Subcutaneous abdominal adipose tissue (tissue), 5 donors: ENCODE measurements around the gene MYBPC1.
"Not testable (repeated sequence)": the region's sequence is repeated elsewhere in the genome, so short reads cannot be mapped to it uniquely, and the experiment has no call there.

Experiments used
- H3K27ac ChIP-seq: one replicate; pipeline ENCODE4 v1.7.0; 2013; ENCODE audit warnings: low read depth, mild to moderate bottlenecking, inconsistent platforms, low read length, moderate library complexity
- H3K27me3 ChIP-seq, 5 donors: one replicate each; pipeline ENCODE4 v1.7.0; 2013; ENCODE audit warnings: low read length in 5 of 5, inconsistent platforms in 1 of 5; ENCODE audit not compliant: control insufficient read depth in 5 of 5, insufficient read depth in 4 of 5
- H3K36me3 ChIP-seq, 5 donors: one replicate each; pipeline ENCODE4 v1.7.0; 2013; ENCODE audit warnings: low read length in 5 of 5; ENCODE audit not compliant: control insufficient read depth in 5 of 5, insufficient read depth in 5 of 5
- H3K4me1 ChIP-seq, 5 donors: one replicate each; pipeline ENCODE4 v1.7.0; 2013; ENCODE audit warnings: low read length in 5 of 5, mild to moderate bottlenecking in 3 of 5, moderate library complexity in 1 of 5; ENCODE audit not compliant: control insufficient read depth in 5 of 5, insufficient read depth in 5 of 5
- H3K4me3 ChIP-seq, 5 donors: one replicate each; pipeline ENCODE4 v1.7.0; 2013; ENCODE audit warnings: low read length in 5 of 5, low read depth in 1 of 5
- H3K9ac ChIP-seq, 5 donors: one replicate each; pipeline ENCODE4 v1.7.0; 2013; ENCODE audit warnings: low read length in 5 of 5, mild to moderate bottlenecking in 4 of 5, moderate library complexity in 3 of 5
- H3K9me3 ChIP-seq, 5 donors: one replicate each; pipeline ENCODE4 v1.7.0; 2013; ENCODE audit warnings: low read length in 5 of 5; ENCODE audit not compliant: control insufficient read depth in 5 of 5
- donor health status: healthy.
- donor health status: healthy.
- donor health status: healthy.
- donor health status: healthy.
- donor health status: healthy.

Gene MYBPC1, protein sequence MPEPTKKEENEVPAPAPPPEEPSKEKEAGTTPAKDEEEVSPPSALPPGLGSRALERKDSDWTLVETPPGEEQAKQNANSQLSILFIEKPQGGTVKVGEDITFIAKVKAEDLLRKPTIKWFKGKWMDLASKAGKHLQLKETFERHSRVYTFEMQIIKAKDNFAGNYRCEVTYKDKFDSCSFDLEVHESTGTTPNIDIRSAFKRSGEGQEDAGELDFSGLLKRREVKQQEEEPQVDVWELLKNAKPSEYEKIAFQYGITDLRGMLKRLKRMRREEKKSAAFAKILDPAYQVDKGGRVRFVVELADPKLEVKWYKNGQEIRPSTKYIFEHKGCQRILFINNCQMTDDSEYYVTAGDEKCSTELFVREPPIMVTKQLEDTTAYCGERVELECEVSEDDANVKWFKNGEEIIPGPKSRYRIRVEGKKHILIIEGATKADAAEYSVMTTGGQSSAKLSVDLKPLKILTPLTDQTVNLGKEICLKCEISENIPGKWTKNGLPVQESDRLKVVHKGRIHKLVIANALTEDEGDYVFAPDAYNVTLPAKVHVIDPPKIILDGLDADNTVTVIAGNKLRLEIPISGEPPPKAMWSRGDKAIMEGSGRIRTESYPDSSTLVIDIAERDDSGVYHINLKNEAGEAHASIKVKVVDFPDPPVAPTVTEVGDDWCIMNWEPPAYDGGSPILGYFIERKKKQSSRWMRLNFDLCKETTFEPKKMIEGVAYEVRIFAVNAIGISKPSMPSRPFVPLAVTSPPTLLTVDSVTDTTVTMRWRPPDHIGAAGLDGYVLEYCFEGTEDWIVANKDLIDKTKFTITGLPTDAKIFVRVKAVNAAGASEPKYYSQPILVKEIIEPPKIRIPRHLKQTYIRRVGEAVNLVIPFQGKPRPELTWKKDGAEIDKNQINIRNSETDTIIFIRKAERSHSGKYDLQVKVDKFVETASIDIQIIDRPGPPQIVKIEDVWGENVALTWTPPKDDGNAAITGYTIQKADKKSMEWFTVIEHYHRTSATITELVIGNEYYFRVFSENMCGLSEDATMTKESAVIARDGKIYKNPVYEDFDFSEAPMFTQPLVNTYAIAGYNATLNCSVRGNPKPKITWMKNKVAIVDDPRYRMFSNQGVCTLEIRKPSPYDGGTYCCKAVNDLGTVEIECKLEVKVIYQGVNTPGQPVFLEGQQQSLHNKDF

GRCh38 chr12:101594700-101595099, at the start of gene MYBPC1:
Gene MYBPC1 (plus strand): TSS chr12:101594971. CDS start chr12:101595071, 100 bp downstream.
- H3K27ac ChIP-seq: no peak within 1 kb of the TSS
- H3K9me3 ChIP-seq: no peaks in the 10 kb centered on the region
- no peaks in the 10 kb centered on the region for H3K27me3 ChIP-seq
- no peaks in the 10 kb centered on the region for H3K36me3 ChIP-seq
- peaks cover 0 to 10% (median 0%) of the 10 kb centered on the region in 5 donors for H3K4me1 ChIP-seq
- H3K4me3 ChIP-seq: no peak within 1 kb of the TSS
- no peak within 1 kb of the TSS for H3K9ac ChIP-seq

GRCh38 chr12:101551362-101552114, 43.2 kb upstream of the MYBPC1 start:
- Histone ChIP-seq H3K36me3 (no peaks in the 10 kb centered on the region), H3K27me3 (no peaks in the 10 kb centered on the region), H3K4me3 (no peak overlapping the region), H3K4me1 (peaks cover 0 to 10% (median 10%) of the 10 kb centered on the region in 5 donors), H3K27ac (no peak overlapping the region), H3K9me3 (no peaks in the 10 kb centered on the region), H3K9ac (no peak overlapping the region)

- Histone ChIP-seq H3K4me1 (peaks cover 0 to 10% (median 10%) of the 10 kb centered on the region in 5 donors), H3K36me3 (no peaks in the 10 kb centered on the region), H3K27me3 (no peaks in the 10 kb centered on the region), H3K9me3 (no peaks in the 10 kb centered on the region), H3K27ac (no peak overlapping the region), H3K4me3 (no peak overlapping the region), H3K9ac (no peak overlapping the region)
Measured at GRCh38 chr12:101552277-101552676, 42.5 kb upstream of the MYBPC1 start.

- H3K27ac ChIP-seq: no peak overlapping the region
- no peak overlapping the region for H3K9ac ChIP-seq
- H3K4me1 ChIP-seq: peaks cover 0 to 6% (median 2%) of the 10 kb centered on the region in 5 donors
- no peaks in the 10 kb centered on the region for H3K36me3 ChIP-seq
- no peak overlapping the region for H3K4me3 ChIP-seq
- H3K9me3 ChIP-seq: peaks cover 0 to 4% (median 0%) of the 10 kb centered on the region in 5 donors
- H3K27me3 ChIP-seq: no peaks in the 10 kb centered on the region
Measured at GRCh38 chr12:101557094-101557493, 37.7 kb upstream of the MYBPC1 start.

- H3K27ac ChIP-seq, H3K36me3 ChIP-seq, H3K9ac ChIP-seq, H3K9me3 ChIP-seq, H3K4me1 ChIP-seq, H3K27me3 ChIP-seq, H3K4me3 ChIP-seq: not testable (repeated sequence)
Measured at GRCh38 chr12:101558726-101559125, 36.0 kb upstream of the MYBPC1 start.

- Histone ChIP-seq H3K9ac (no peak overlapping the region), H3K27me3 (no peaks in the 10 kb centered on the region), H3K9me3 (peaks cover 0 to 4% (median 0%) of the 10 kb centered on the region in 5 donors), H3K36me3 (no peaks in the 10 kb centered on the region), H3K27ac (no peak overlapping the region), H3K4me3 (no peak overlapping the region), H3K4me1 (no peaks in the 10 kb centered on the region)
Measured at GRCh38 chr12:101563212-101563611, 31.6 kb upstream of the MYBPC1 start.

- Histone ChIP-seq H3K4me1 (no peaks in the 10 kb centered on the region), H3K36me3 (no peaks in the 10 kb centered on the region), H3K9me3 (peaks cover 0 to 1% (median 0%) of the 10 kb centered on the region in 5 donors), H3K27ac (no peak overlapping the region), H3K9ac (no peak overlapping the region), H3K27me3 (peaks cover 0 to 3% (median 0%) of the 10 kb centered on the region in 5 donors), H3K4me3 (no peak overlapping the region)
Measured at GRCh38 chr12:101564912-101565311, 29.9 kb upstream of the MYBPC1 start.

- H3K9ac ChIP-seq: no peak overlapping the region
- H3K4me1 ChIP-seq: no peaks in the 10 kb centered on the region
- no peaks in the 10 kb centered on the region for H3K36me3 ChIP-seq
Measured at GRCh38 chr12:101566318-101566717, 28.5 kb upstream of the MYBPC1 start.

GRCh38 chr12:101567918-101568317, 26.9 kb upstream of the MYBPC1 start:
- Histone ChIP-seq H3K4me1 (no peaks in the 10 kb centered on the region), H3K4me3 (no peak overlapping the region), H3K27me3 (peaks cover 0 to 3% (median 0%) of the 10 kb centered on the region in 5 donors), H3K36me3 (no peaks in the 10 kb centered on the region), H3K27ac (no peak overlapping the region), H3K9ac (no peak overlapping the region), H3K9me3 (no peaks in the 10 kb centered on the region)

More at GRCh38 chr12:101566318-101566717, 28.5 kb upstream of the MYBPC1 start:
- Histone ChIP-seq H3K9me3 (no peaks in the 10 kb centered on the region), H3K27me3 (peaks cover 0 to 3% (median 0%) of the 10 kb centered on the region in 5 donors), H3K4me3 (no peak overlapping the region), H3K27ac (no peak overlapping the region)
